ENCODE measurements around the gene TRMT11.
"Not testable (repeated sequence)": the region's sequence is repeated elsewhere in the genome, so short reads cannot be mapped to it uniquely, and the experiment has no call there.

TRMT11 gene

DNA sequence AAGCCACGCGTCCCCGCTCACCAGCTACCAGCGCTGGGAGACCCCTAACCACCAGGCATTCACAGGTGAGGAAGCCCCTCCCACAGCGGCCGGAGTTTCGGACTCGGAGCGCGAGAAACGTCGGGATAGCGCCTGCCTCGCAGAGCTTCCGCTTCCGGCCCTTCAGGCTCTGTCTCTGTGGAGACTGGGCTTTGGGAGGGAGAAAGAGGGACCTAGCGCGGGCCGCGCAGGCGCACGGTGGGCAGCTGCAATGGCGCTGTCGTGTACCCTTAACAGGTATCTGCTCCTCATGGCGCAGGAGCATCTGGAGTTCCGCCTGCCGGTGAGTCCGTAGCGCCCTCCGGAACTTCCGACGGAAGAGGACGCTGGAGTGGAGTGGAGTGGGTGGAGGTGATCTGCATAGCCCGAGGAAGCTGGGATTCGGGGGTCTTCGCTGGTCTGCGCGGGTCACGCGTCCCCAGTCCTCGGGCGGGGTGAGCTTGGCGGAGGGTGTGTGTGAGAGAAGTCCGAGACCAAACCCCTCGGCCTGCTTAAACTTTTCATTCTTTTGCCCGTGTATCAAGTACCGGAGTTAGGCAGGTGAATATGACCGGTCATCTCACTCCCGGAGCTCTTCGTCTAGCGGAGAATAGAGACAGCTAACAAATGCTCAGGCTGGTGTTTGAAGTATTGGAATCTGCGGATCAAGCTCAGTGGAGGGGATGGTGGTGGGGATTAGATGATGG is at the start of gene TRMT11:
Gene TRMT11, plus strand, starts transcription at position 240 of the 725 bp plus-strand sequence. Its CDS starts 11 bp downstream, at position 251.
- DNase-seq: peak; percentile 92 to 97 (median 94)

DNA sequence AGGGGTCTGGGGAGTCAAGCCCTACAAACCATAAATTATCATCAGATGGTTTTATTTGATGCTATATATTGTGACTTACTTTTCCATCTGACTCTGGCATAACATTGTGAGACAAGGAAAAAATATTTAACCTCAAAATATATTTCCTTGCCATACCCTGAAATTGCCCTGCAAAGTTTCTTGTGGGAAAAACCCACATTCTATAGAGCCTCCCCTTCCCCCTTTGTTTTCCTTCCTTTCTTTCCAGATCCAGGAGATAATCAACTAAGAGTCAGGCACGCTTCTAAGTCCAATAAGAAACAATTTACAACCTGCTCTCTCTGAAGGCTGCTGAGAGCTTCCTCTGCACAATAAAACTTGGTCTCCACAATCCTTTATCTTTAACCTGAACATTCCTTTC is 47.3 kb upstream of the TRMT11 start:
- no peak for DNase-seq

DNA sequence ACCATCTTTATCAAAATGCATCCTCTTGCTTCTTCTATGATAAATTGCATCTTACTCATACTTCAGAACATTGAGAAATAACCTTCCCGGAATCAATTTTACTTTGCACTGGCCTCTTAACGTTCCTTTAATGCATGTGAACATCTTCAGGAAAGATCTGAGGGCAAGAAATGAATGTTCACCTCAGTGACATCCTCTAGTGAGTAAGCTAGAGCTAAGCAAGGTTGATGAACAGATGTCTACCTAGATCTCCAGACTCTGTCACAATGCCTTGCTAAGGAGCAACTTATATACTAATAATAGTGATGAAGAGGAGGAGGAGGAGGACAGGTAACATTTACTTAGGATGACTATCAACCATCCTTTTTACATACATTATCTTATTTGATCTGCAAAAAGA is 46.5 kb upstream of the TRMT11 start:
- no peak for DNase-seq

DNA sequence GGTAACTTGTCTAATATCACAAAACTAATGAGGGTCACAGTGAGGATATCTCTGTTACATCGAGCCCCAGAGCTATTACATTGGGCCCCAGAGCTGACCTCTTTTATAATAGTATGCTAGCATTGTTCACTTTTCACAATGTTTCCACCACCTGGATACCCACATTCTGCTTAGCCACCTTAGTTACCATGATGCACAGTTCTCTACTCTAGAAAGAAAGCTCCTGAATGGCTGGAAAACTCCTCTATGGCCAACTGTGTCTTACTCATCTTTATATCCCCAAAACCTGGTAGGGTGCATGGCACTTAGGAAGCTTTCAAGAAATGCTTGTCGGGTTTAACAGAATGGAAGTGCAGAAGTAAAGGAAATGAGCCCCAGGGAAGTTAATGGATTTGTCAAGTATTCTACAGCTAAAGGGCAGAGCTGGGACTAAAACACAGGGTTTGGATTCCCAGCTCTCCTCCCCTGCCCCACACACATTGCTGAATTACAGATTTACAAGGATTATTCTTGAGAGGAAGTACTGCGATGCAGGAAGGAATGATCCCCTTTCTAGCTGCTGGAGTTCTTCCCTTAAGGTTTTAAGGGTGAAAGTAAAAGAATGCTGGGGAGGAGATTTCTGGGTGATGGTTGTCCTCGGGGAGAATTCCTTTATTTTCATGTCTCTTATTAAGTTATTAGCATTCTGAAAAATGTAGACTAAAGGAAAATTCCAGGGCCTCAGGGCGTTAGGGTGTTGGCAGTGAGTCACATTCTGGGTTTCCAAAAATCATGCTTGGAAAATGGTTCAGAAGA is 45.9 kb upstream of the TRMT11 start:
- no peak for DNase-seq

DNA sequence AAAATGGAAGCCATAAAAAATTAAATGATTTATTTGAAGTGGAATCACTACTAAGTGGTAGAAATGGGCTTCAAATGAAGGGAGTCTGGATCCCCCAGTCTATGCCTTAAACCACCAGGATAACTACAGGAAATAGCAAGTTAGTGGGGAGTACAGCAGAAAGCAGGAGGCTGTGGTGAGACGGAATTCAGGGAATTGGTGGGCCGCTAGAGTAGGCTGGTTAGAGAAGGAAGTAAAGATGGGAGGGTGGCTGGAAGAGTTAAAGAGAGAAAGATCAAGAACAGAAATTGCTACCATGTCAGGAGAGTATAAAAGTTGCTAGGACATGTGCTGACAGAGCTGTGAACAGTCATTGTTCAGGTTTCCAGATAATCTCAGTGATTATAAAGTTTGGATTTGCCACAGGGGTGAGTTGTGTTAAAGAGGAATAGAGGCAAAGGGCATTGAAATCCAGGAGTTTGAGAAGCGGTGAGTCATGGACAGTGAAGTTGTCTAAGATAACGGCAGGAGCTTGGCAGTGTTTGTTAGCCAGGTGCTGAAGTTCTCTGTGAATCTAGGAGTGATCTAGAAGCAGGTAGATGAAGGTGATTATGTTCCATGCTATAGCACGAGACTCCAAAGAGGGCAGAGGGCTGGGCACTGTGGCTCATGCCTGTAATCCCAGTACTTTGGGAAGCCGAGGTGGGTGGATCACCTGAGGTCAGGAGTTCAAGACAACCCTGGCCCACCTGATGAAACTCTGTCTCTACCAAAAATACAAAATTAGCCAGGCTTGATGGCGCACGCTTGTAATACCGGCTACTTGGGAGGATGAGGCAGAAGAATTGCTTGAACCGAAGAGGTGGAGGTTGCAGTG is 43.4 kb upstream of the TRMT11 start:
- no peak for DNase-seq

DNA sequence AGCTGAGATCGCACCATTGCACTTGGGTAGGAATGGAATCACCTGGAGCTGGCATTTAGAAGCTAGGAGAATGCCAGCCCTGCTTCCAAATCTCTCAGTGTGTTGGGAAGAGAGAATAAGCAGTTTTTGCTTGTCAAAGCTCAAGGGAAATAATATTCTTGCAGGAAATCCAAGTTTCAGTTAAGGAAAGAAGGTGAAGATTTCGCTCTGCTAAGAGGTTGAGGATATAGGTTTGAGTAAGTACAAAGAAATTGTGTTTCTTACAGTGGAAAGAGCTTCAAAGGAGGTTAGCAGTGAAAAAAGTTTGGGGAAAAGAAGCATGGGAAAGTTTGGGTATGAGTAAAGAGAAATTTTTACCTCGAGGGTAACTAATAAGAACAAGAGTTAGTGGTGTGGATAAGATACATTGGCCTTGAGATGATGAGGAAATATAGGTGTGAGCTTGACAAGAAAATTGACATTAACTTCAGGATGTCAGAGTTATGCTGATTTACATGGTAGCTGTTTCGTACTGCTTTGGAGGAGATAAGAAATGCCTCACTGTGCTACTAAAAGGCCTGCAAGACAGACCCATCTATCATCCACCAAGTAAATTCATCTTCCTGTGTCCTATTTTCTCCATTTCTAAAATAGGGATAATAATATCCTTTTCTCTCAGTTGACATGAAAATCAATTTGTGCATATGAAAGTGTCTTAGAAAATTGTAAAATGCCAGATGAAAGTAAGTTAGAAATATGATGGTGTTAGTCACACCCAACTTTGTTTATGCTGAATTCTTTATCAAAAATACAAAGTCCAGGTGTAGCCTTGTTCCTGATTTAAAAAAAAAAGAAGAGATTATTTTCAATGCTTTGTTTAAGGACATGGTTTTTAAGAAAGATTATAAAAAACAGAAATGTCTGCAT is 42.6 kb upstream of the TRMT11 start:
- no peak for DNase-seq

DNA sequence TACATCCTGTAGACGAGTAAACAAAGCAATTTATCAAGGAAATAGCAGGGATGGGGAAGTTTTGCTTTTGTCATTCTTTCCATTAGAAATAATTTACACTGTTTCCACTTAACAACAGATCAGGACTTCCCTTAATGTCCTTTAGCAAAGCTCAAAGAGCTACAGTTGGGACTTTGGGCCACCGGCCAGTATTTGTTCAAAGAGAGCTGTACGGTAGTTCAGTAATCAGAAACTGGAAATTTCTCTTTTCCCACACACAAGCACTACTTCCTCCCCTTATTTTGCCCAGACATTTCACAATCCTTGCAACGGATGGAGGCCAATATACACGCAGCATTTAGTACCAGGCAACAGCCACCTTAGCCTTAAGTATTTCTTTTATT is 41.9 kb upstream of the TRMT11 start:
- peak in 1 of 3 experiments; percentile 24 for DNase-seq

DNA sequence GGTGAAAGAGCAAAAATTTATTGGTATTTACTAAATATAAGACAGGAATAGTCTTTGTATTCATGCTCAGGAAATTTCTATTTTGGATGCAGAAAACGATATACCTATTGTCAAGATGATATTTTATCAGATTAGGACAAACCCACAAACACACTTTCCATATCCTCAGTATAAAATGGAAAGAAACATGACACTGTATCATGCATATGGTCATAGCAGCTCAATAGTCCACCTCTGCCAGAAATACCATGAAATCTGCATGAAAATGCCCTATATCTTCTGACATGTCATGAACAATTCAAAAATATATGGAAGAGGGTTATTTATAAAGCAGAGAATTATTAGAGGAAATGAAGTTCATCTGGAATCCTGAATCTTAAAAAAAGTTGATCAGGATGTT is 41.4 kb upstream of the TRMT11 start:
- no peak for DNase-seq

DNA sequence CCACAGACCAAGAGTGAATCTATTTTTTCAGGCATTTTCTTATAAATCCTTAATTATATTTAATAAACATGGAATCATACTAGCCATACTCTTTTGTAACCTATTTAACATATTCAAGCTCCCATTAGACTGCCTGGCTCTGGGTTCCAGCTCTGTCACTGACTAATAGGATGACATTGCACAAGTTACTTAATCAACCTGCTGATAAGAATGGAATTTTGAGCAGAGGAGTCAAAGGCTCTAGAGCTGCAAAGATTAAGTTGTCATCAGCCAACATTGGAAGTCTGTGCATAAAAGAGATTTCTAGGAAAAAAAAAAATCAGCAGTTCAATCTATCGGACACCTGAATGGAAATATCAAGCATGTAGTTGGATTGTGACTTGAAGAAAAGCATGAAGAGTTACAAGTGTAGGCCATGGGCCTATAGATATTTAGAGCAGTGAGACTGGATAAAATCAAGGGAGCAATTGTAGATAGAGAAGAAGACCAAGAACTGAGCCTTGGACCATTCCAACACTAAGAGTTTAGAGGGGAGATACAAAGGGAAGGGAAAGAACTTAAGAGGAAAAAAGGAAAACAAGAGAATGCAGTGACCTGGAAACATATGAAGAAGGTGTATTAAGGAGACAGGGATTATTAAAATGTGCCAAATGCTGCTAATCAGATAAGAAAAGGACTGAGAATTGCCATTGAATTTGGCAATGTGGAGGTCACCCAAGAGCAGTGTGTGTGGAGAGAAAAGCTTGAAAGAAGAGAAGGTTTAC is 40.8 kb upstream of the TRMT11 start:
- no peak for DNase-seq

DNA sequence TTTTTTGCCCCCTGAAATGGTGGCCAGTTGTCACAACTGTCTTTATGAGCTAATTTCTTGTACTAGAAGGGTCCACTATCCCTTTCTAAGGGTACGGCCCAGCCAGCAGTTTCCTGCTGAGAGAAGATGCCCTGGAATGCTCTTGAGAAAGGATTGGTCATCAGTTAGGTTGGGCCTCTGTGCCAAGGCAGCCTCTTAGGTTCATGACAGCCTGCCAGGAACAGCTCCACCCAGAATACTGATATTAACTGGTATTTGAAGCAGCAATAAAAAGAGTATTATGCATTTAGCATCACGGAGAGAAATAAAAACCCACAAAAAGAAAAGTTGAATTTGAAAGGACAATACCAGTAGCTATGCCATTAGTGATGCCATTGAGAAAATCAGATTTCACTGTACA is 38.7 kb upstream of the TRMT11 start:
- DNase-seq: no peak

DNA sequence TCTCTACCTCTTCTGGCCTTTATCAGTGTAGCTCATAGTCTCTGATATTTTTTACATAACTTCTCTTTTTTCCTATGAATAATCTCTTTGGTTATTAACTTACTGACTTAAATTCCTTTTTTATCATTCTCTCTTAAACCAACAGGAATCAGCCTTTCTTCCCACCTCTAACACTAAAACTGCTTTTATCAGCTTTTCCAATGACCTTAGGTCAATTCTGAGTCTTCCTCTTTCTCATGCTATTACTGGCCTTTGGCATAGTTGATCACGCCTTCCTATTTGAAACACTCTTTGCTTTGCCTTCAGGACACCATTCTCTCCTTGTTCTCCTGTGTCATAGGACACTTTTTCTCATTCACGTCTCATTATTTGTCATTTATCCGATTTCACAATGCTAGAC is 37.9 kb upstream of the TRMT11 start:
- no peak for DNase-seq

DNA sequence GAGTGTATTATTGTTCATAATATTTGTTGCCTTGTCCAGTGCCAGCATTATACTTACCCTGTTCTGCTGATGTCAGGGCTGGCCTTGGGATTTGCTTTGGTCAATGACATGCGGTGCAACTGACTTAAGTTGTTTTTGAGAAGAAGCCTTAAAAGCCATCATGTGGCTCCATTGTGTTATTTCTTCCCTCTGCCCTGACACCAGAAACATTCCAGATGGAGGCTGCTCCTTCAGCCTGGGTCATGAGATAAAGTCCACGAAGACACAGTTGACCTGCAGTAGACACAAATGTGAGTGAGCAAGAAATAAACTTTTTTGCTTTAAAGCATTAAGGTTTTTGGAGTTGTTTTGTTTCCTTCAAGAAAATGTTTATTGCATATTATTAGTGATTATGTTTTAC is 37.3 kb upstream of the TRMT11 start:
- no peak for DNase-seq

DNA sequence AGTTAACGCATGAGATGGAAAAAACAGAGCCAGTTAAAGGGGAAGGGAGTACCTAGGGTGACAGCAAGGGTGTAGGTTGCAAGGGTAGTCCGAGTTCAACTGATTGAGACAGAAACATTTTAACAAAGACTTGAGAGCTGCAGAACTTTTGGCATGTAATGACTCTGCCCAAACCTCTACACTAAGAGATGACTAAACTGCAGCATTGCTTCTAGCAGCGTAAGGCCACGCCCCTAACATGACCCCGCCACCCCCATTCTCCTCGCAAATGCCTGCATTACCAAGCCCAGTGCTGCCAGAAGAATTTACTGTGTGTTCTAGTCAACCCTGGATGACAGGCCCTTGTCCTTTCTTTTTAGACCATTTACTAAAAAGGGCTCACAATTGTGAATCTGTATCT is 36.0 kb upstream of the TRMT11 start:
- DNase-seq: no peak

DNA sequence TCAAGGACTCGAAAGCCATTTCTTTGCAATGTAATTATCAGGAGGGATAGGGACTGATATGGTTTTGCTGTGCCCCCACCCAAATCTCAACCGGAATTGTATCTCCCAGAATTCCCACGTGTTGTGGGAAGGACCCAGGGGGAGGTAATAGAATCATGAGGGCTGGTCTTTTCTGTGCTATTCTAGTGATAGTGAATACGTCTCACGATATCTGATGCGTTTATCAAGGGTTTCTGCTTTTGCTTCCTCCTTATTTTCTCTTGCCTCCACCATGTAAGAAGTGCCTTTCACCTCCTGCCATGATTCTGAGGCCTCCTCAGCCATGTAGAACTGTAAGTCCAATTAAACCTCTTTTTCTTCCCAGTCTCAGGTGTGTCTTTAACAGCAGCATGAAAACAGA is 35.6 kb upstream of the TRMT11 start:
- DNase-seq: not testable (repeated sequence)

DNA sequence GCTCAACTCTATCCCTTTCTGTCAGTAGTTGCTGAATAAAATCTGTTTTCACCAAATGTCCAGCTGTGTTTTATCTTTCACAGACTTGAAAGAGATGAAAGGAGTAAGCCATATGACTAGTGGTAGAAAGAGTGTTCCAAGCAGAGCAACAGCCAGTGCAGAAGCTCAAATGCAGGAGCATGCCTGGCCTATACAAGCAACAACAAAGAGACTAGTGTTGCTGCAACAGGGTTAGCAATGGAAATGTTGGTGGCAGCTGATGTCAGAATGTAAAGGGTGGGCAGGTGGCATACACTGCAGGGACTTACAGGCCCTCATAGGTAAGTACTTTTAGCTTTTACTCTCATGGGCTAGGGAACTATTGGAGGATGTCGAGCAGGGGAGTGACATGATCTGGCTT is 35.0 kb upstream of the TRMT11 start:
- DNase-seq: no peak

DNA sequence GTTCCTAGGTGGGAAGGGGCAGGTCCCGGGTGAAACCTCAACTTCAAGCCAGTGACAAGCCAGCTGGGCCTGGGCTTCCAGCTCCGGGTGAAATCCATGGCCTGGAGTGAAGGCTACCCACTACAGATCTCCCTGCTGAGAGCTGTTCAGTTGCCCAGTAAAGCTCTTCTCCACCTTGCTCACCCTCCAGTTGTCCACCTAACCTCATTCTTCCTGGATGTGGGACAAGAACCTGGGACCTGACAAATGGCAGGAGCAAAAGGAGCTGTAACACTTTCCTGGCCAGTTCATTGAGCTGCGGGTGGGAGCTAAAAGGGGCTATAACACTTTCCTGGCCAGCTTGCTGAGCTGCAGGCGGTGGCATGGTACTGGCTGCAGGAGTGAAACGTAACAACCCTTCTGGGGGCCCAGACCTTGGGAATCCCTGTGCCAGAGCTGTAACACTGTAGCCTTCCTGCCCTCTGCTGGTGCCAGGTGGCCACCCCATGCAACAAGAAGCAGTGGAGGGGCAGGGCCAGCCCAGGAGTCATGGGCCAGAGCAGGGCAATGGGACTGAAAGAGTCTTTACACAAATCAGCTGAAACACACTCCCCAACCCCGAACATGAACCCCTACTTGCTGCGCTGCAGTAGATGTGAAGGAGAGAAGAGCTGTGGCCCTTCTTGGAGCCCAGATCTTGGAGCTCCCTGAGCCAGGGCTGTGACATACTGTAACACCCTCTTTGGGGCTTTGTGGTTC is 33.4 kb upstream of the TRMT11 start:
- DNase-seq: peak in 2 of 3 experiments; percentile 58 to 67

DNA sequence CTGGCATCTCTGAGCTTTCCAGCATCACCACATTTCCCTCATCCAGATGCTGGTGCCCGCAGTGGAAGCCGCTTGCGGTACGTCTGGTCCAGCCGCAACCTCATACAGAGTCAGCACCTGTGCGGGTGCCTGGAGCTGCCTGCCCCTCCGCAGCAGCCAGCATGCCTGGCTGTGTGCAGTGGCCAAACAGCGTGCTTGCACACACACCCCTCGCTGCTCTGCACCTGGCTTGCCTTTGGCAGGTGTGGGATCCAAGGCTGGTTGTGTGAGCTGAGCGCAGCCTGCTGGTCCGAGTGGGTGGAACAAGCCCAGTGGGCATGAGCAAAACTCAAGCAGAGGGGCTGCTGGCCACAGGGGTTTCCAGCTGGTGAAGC is 32.9 kb upstream of the TRMT11 start:
- peak in 2 of 3 experiments; percentile 81 to 92 for DNase-seq

DNA sequence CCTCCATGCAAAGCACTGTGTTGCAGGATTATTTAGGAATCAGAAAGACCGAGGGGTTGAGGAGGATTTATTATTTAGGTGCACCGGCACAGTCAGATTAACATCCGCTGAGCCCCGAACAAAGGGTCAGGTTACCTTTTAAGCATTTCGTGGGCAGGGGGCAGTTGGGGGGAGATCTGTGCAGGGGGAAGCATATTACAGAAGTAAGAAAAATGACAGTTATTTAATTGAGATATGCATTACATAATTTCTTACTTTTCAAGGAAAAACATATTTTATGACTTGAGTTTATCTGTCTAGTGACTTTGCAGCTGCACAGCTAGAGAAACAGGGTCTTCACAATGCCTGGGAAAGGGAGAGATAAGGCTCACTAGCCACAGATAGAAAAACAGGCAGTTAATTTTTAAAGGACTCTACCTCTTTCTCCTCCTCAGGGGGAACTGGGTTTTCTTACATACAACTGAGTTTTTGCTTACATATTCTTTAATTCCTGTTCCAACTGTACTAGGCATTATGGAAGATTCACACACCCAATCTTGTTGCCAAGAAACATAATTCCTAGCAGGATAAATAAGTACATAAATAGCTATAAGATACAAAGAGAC is 31.5 kb upstream of the TRMT11 start:
- no peak for DNase-seq

DNA sequence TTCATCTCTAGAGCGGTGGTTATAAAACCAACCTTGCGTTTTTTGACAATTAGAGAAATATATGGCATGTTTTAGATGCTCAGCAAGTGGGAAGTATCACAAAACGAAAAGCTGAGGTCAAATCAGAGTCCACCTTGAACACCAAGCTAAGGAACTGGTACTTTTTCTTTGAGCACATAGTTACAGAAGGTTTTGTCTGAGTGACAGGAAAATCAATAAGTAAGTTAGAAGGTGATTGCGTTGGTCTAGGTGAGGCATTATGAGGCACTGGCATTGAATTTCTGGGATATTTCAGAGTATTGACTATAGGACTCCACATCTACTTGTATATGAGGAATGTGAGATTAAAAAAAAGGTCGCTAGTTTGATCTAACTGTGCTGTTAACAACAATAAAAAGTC is 30.4 kb upstream of the TRMT11 start:
- no peak for DNase-seq
